ENCODE data around the gene NFIX. TPM values are rescaled to one million over a fixed set of nuclear protein-coding genes. Genes with fewer than 3 reads are reported as not detected.

NFIX gene
- total and polyA plus RNA-seq, 2 experiments from 2014 or later: 0.06 to 0.14 TPM

- TF ChIP-seq EZH2phosphoT487 (IDR thresholded peaks at IDR 0.05; ENCODE audit: unreplicated experiment): no peak
- no peak for TF ChIP-seq JUNB (IDR thresholded peaks at IDR 0.05; ENCODE audit: unreplicated experiment)
These were observed 10.1 kb upstream of the NFIX start (continued) for GRCh38 chr19:12985049-12985776.

GRCh38 chr19:12986726-12987125 is 8.5 kb upstream of the NFIX start:
- ATAC-seq: no peak
- H3K27me3 ChIP-seq (ENCODE audit: insufficient read depth): peaks cover 45% of the 10 kb centered on the region
- no peaks in the 10 kb centered on the region for H3K79me2 ChIP-seq (replicated peaks; ENCODE audit: insufficient read depth)
- peaks cover 13% of the 10 kb centered on the region; the same call in 1 of the 2 replicates for H3F3A ChIP-seq (replicated peaks; ENCODE audit: low read depth)
- H3K9me2 ChIP-seq (ENCODE audit: insufficient read depth): no peaks in the 10 kb centered on the region
- Mint-ChIP-seq H3K4me1 (peaks cover 12% of the 10 kb centered on the region), H3K4me3 (no peak overlapping the region), H3K27ac (no peak overlapping the region), H3K9me3 (no peaks in the 10 kb centered on the region), H3K36me3 (ENCODE audit: low read depth) (no peaks in the 10 kb centered on the region), H3K27me3 (ENCODE audit: insufficient read depth, low read depth, poor library complexity) (peaks cover 31% of the 10 kb centered on the region)
- no peaks in the 10 kb centered on the region for H3K36me3 ChIP-seq (ENCODE audit: insufficient read depth)
- H4K20me1 ChIP-seq (replicated peaks; ENCODE audit: insufficient read depth): no peaks in the 10 kb centered on the region
- no peak overlapping the region for H3K27ac ChIP-seq (ENCODE audit: low read depth)
- no peak overlapping the region for H3K4me3 ChIP-seq
- no peak for DNase-seq (ENCODE audit: low spot score)
- no peaks in the 10 kb centered on the region; the same call in 1 of the 2 replicates for H3K4me1 ChIP-seq (ENCODE audit: insufficient read depth)
- H2AFZ ChIP-seq: no peak overlapping the region
- no peak overlapping the region for H3K4me2 ChIP-seq
- TF ChIP-seq ETS1 (IDR thresholded peaks at IDR 0.05): no peak
- no peak for TF ChIP-seq ZNF114 (CRISPR knock-in tag; IDR thresholded peaks at IDR 0.05)
- no peak for TF ChIP-seq POLR2AphosphoS5 (IDR thresholded peaks at IDR 0.05; ENCODE audit: low read depth)
- no peak for TF ChIP-seq ZNF331 (CRISPR knock-in tag; IDR thresholded peaks at IDR 0.05; ENCODE audit: low read depth)
- no peak for TF ChIP-seq REST (IDR thresholded peaks at IDR 0.05; ENCODE audit: unreplicated experiment)
- TF ChIP-seq CTCF (conservative IDR thresholded peaks at IDR 0.05; ENCODE audit: low read depth in 2 of 2): no peak
- TF ChIP-seq EZH2 (IDR thresholded peaks at IDR 0.05; ENCODE audit: low read depth, unreplicated experiment): no peak
- no peak for TF ChIP-seq STAT1 (IDR thresholded peaks at IDR 0.05; ENCODE audit: unreplicated experiment)
- TF ChIP-seq JUNB (IDR thresholded peaks at IDR 0.05; ENCODE audit: unreplicated experiment): no peak
- no peak for TF ChIP-seq EZH2phosphoT487 (IDR thresholded peaks at IDR 0.05; ENCODE audit: unreplicated experiment)
- TF ChIP-seq ZNF462 (CRISPR knock-in tag; IDR thresholded peaks at IDR 0.05): no peak
- TF ChIP-seq NANOG (IDR thresholded peaks at IDR 0.05; ENCODE audit: borderline replicate concordance): no peak

Data from GM23338 (cell line).